OCI-LY3 (cell line): ENCODE results near the gene AP5M1.

Experiments
- CTCF ChIP-seq: fragments of 200-600, 300-600 bp; sonication (generic); IDR thresholded peaks from 2 replicates; pipeline ENCODE4 v1.5.1; 2014; ENCODE audit warnings: antibody characterized with exemption, low read length, low read depth
- EZH2phosphoT487 ChIP-seq: fragments of 200-600 bp; shearing (Covaris generic); IDR thresholded peaks from 2 replicates; pipeline ENCODE4 v1.6.1; 2018; ENCODE audit warnings: antibody characterized with exemption, mixed run types, low read depth

- TF ChIP-seq CTCF, result no peak
- TF ChIP-seq EZH2phosphoT487, result no peak
Measured at GRCh38 chr14:57329833-57330232, 61.1 kb downstream of the AP5M1 start.
